Myocyte (in vitro differentiated cells): ENCODE results near the gene TXNRD3. TPM values are rescaled to one million over a fixed set of nuclear protein-coding genes. Genes with fewer than 3 reads are reported as not detected.

Source experiments
- DNase-seq: peaks from one replicate; pipeline ENCODE4 v3.0.0-alpha.2; 2012; ENCODE audit warnings: low read depth
- polyA plus RNA-seq: library from polyadenylated mRNA; unstranded; fragments of >200 nt; gene quantifications from one replicate; pipeline ENCODE4 v1.2.1, GENCODE V29; 2012; ENCODE audit warnings: missing spikeins
- total RNA-seq: library from RNA; depleted of rRNA; stranded (reverse); fragments of >200 nt; gene quantifications from 2 replicates; pipeline ENCODE4 v1.2.3, GENCODE V29; 2014

The TXNRD3 gene
- 9.8 and 12.9 TPM in 2 replicates for total RNA-seq
- 12.9 TPM for polyA plus RNA-seq

- DNase-seq = peak; percentile 80
Measured at GRCh38 chr3:126654571-126655383, at the start of gene TXNRD3. TXNRD3 (minus strand) TSS chr3:126655124.

- peak; percentile 95 for DNase-seq
Measured at GRCh38 chr3:126703512-126704493, 48.9 kb upstream of the TXNRD3 start, which contains the start of gene CHCHD6. CHCHD6 (plus strand) TSS chr3:126704240; CDS start chr3:126704313, 73 bp downstream.

- peak; percentile 55 for DNase-seq
Measured at GRCh38 chr3:126699011-126699410, 44.1 kb upstream of the TXNRD3 start.

GRCh38 chr3:126696701-126697267 lies 41.9 kb upstream of the TXNRD3 start:
- DNase-seq = no peak

- peak; percentile 62 for DNase-seq
Measured at GRCh38 chr3:126693921-126694320, 39.0 kb upstream of the TXNRD3 start.

- no peak for DNase-seq
Measured at GRCh38 chr3:126692858-126693257, 37.9 kb upstream of the TXNRD3 start.

- no peak for DNase-seq
Measured at GRCh38 chr3:126691765-126692164, 36.8 kb upstream of the TXNRD3 start.

- DNase-seq = peak; percentile 49
Measured at GRCh38 chr3:126685493-126685892, 30.6 kb upstream of the TXNRD3 start.

- DNase-seq = peak; percentile 94
Measured at GRCh38 chr3:126685021-126685420, 30.1 kb upstream of the TXNRD3 start.

- peak; percentile 78 for DNase-seq
Measured at GRCh38 chr3:126684218-126684751, 29.4 kb upstream of the TXNRD3 start.

GRCh38 chr3:126683069-126683468 lies 28.1 kb upstream of the TXNRD3 start:
- DNase-seq = no peak

GRCh38 chr3:126682009-126682408 lies 27.1 kb upstream of the TXNRD3 start:
- no peak for DNase-seq

- no peak for DNase-seq
Measured at GRCh38 chr3:126680667-126681055, 25.7 kb upstream of the TXNRD3 start.

GRCh38 chr3:126679831-126680666 lies 25.1 kb upstream of the TXNRD3 start:
- no peak for DNase-seq

GRCh38 chr3:126679318-126679751 lies 24.4 kb upstream of the TXNRD3 start:
- DNase-seq = peak; percentile 84

GRCh38 chr3:126678693-126679317 lies 23.9 kb upstream of the TXNRD3 start:
- DNase-seq = peak; percentile 13

- DNase-seq = no peak
Measured at GRCh38 chr3:126677862-126678503, 23.1 kb upstream of the TXNRD3 start.

- no peak for DNase-seq
Measured at GRCh38 chr3:126676919-126677705, 22.2 kb upstream of the TXNRD3 start.
